Measurements from ENCODE around the gene TAF1B. TPM values are rescaled to one million over a fixed set of nuclear protein-coding genes. Genes with fewer than 3 reads are reported as not detected.

Gene TAF1B
- total RNA-seq, 1 donor from 2014 or later, result 86.3 TPM

- no peaks in the 10 kb centered on the region for H3K27me3 Mint-ChIP-seq (ENCODE audit: insufficient read depth, low read depth)
- H2AFZ ChIP-seq (replicated peaks), result no peak overlapping the region
- no peaks in the 10 kb centered on the region for H3K9me3 Mint-ChIP-seq
- no peak overlapping the region for H3K9ac ChIP-seq
- H3K4me1 ChIP-seq, result no peaks in the 10 kb centered on the region
- H3K36me3 ChIP-seq, result peaks cover 3% of the 10 kb centered on the region
- DNase-seq (ENCODE audit: low spot score), result no peak
- no peaks in the 10 kb centered on the region for H3K79me2 ChIP-seq (ENCODE audit: low read depth)
- peaks cover 5% of the 10 kb centered on the region for H4K20me1 ChIP-seq (ENCODE audit: low read depth)
- H3K4me3 ChIP-seq, result no peak overlapping the region
- H3K27ac ChIP-seq, result no peak overlapping the region
- H3K9me3 ChIP-seq (ENCODE audit: low read depth), result no peaks in the 10 kb centered on the region
- peaks cover 6% of the 10 kb centered on the region for H3K36me3 Mint-ChIP-seq
- H3K4me3 Mint-ChIP-seq, result no peak overlapping the region
- H3F3A ChIP-seq (ENCODE audit: low read depth), result no peaks in the 10 kb centered on the region
- no peak overlapping the region for H3K27ac Mint-ChIP-seq
- no peaks in the 10 kb centered on the region for H3K27me3 ChIP-seq
- no peak overlapping the region for H3K4me2 ChIP-seq
- H3K4me1 Mint-ChIP-seq, result no peaks in the 10 kb centered on the region
- TF ChIP-seq, protein P1, sequence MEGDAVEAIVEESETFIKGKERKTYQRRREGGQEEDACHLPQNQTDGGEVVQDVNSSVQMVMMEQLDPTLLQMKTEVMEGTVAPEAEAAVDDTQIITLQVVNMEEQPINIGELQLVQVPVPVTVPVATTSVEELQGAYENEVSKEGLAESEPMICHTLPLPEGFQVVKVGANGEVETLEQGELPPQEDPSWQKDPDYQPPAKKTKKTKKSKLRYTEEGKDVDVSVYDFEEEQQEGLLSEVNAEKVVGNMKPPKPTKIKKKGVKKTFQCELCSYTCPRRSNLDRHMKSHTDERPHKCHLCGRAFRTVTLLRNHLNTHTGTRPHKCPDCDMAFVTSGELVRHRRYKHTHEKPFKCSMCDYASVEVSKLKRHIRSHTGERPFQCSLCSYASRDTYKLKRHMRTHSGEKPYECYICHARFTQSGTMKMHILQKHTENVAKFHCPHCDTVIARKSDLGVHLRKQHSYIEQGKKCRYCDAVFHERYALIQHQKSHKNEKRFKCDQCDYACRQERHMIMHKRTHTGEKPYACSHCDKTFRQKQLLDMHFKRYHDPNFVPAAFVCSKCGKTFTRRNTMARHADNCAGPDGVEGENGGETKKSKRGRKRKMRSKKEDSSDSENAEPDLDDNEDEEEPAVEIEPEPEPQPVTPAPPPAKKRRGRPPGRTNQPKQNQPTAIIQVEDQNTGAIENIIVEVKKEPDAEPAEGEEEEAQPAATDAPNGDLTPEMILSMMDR (IDR thresholded peaks at IDR 0.05), result no peak
- TF ChIP-seq EZH2 (IDR thresholded peaks at IDR 0.05) (no peak), EZH2phosphoT487 (IDR thresholded peaks at IDR 0.05) (no peak)
Observed at GRCh38 chr2:9907402-9907801, 64.1 kb downstream of the TAF1B start.

GRCh38 chr2:9908639-9909038 is 65.4 kb downstream of the TAF1B start:
- Histone ChIP-seq H4K20me1 (ENCODE audit: low read depth) (peaks cover 8% of the 10 kb centered on the region), H3K36me3 (peaks cover 3% of the 10 kb centered on the region), H3K9ac (no peak overlapping the region), H3K4me2 (no peak overlapping the region), H3K79me2 (ENCODE audit: low read depth) (no peaks in the 10 kb centered on the region), H3F3A (ENCODE audit: low read depth) (no peaks in the 10 kb centered on the region), H3K27ac (no peak overlapping the region), H3K4me1 (no peaks in the 10 kb centered on the region), H3K9me3 (ENCODE audit: low read depth) (no peaks in the 10 kb centered on the region), H3K4me3 (no peak overlapping the region), H2AFZ (replicated peaks) (no peak overlapping the region), H3K27me3 (no peaks in the 10 kb centered on the region)
- Mint-ChIP-seq H3K4me3 (no peak overlapping the region), H3K27ac (no peak overlapping the region), H3K4me1 (no peaks in the 10 kb centered on the region), H3K27me3 (ENCODE audit: insufficient read depth, low read depth) (no peaks in the 10 kb centered on the region), H3K9me3 (no peaks in the 10 kb centered on the region), H3K36me3 (peaks cover 9% of the 10 kb centered on the region)
- no peak for DNase-seq (ENCODE audit: low spot score)
- TF ChIP-seq, protein P1 (IDR thresholded peaks at IDR 0.05), result no peak
- TF ChIP-seq EZH2 (IDR thresholded peaks at IDR 0.05) (no peak), EZH2phosphoT487 (IDR thresholded peaks at IDR 0.05) (no peak)

GRCh38 chr2:9909106-9909505 is 65.8 kb downstream of the TAF1B start:
- H3K36me3 ChIP-seq, result peaks cover 3% of the 10 kb centered on the region
- H3K27ac ChIP-seq, result no peak overlapping the region
- H3K4me2 ChIP-seq, result no peak overlapping the region
- no peaks in the 10 kb centered on the region for H3K27me3 ChIP-seq
- no peaks in the 10 kb centered on the region for H3K4me1 ChIP-seq
- Mint-ChIP-seq H3K36me3 (peaks cover 12% of the 10 kb centered on the region), H3K4me3 (no peak overlapping the region), H3K4me1 (no peaks in the 10 kb centered on the region), H3K27ac (no peak overlapping the region), H3K27me3 (ENCODE audit: insufficient read depth, low read depth) (no peaks in the 10 kb centered on the region), H3K9me3 (no peaks in the 10 kb centered on the region)
- no peak overlapping the region for H3K9ac ChIP-seq
- no peaks in the 10 kb centered on the region for H3K79me2 ChIP-seq (ENCODE audit: low read depth)
- no peak overlapping the region for H2AFZ ChIP-seq (replicated peaks)
- no peaks in the 10 kb centered on the region for H3K9me3 ChIP-seq (ENCODE audit: low read depth)
- H3F3A ChIP-seq (ENCODE audit: low read depth), result no peaks in the 10 kb centered on the region
- H4K20me1 ChIP-seq (ENCODE audit: low read depth), result peaks cover 8% of the 10 kb centered on the region
- DNase-seq (ENCODE audit: low spot score), result no peak
- TF ChIP-seq EZH2phosphoT487 (IDR thresholded peaks at IDR 0.05) (no peak), EZH2 (IDR thresholded peaks at IDR 0.05) (no peak)
- TF ChIP-seq, protein P1 (IDR thresholded peaks at IDR 0.05), result no peak
- H3K4me3 ChIP-seq, result no peak overlapping the region

Measured in neural progenitor cell (in vitro differentiated cells).